OCI-LY7 (cell line): ENCODE measurements around the gene UQCRHL.

ENCODE experiments used
- CTCF ChIP-seq: fragments of 200-600 bp; sonication (generic); conservative IDR thresholded peaks from 2 replicates; pipeline ENCODE4 v1.5.1; 2014; ENCODE audit warnings: mild to moderate bottlenecking, antibody characterized with exemption, low read length, moderate library complexity, mixed read lengths
- EZH2phosphoT487 ChIP-seq: fragments of 200-600 bp; sonication (generic); IDR thresholded peaks from 2 replicates; pipeline ENCODE4 v1.6.1; 2018; ENCODE audit warnings: low read depth, borderline replicate concordance, mild to moderate bottlenecking, mixed run types, antibody characterized with exemption, low read length, moderate library complexity, mixed read lengths

- TF ChIP-seq CTCF (no peak), EZH2phosphoT487 (no peak)
Observed at GRCh38 chr1:15767941-15768340, 39.5 kb downstream of the UQCRHL start.
